Panc1 (cell line): Measurements from ENCODE around the gene ZNF775. TPM values are rescaled to one million over a fixed set of nuclear protein-coding genes. Genes with fewer than 3 reads are reported as not detected.

Experiments used
- ATAC-seq: fragments of 200-7000 bp; cut with Tn5 transposase; 2 replicates; pipeline ENCODE4 v1.9.1; 2020; ENCODE audit warnings: mild to moderate bottlenecking, moderate library complexity
- BruUV-seq: library from RNA; stranded (reverse); fragments of 400-500 nt; replicated peaks from 2 replicates; lab custom pipeline; 2021; lab: Mats Ljungman, UMichigan
- CTCF ChIA-PET: fragments of 300-600 bp; sonication (Branson Sonifier 250); formaldehyde crosslinking; loops from one replicate; lab custom pipeline; 2022; ENCODE audit warnings: antibody characterized with exemption; lab: Charles Lee
- POLR2A ChIA-PET: fragments of 300-600 bp; sonication (Branson Sonifier 250); formaldehyde crosslinking; loops from one replicate; lab custom pipeline; 2022; ENCODE audit warnings: antibody characterized with exemption; lab: Charles Lee
- DNase-seq: peaks from one replicate; pipeline ENCODE4 v3.0.0-alpha.2; 2010; ENCODE audit warnings: low read depth, low spot score
- H3K27ac ChIP-seq: 2 replicates; pipeline ENCODE4 v1.5.1; 2011; ENCODE audit warnings: mild to moderate bottlenecking, low read length, inconsistent platforms
- H3K27me3 ChIP-seq: fragments of 200-500 bp; sonication (Bioruptor generic); 2 replicates; pipeline ENCODE4 v1.6.0; 2014; ENCODE audit warnings: low read length, inconsistent platforms; ENCODE audit not compliant: control insufficient read depth, insufficient read depth
- H3K36me3 ChIP-seq: fragments of 200-500 bp; sonication (Bioruptor generic); 2 replicates; pipeline ENCODE4 v1.5.1; 2014; ENCODE audit warnings: inconsistent platforms, mild to moderate bottlenecking, low read length, moderate library complexity; ENCODE audit not compliant: control insufficient read depth, insufficient read depth
- H3K4me1 ChIP-seq: 2 replicates; pipeline ENCODE4 v1.5.1; 2011; ENCODE audit warnings: inconsistent platforms, mild to moderate bottlenecking, low read length, moderate library complexity; ENCODE audit not compliant: control insufficient read depth, insufficient read depth
- H3K4me3 ChIP-seq, 2 experiments: 2 replicates each; pipeline ENCODE4 v1.5.1; 2011 to 2012; ENCODE audit warnings: low read depth in 2 of 2, low read length in 2 of 2, mild to moderate bottlenecking in 2 of 2, inconsistent platforms in 1 of 2, moderate library complexity in 1 of 2
- H3K9me3 ChIP-seq: fragments of 200-500 bp; sonication (Bioruptor generic); 2 replicates; pipeline ENCODE4 v1.5.1; 2014; ENCODE audit warnings: low read depth, mild to moderate bottlenecking, inconsistent platforms, low read length, moderate library complexity; ENCODE audit not compliant: control insufficient read depth, insufficient read depth
- POLR2AphosphoS5 ChIP-seq: IDR thresholded peaks from 2 replicates; pipeline ENCODE4 v1.6.1; 2012; ENCODE audit warnings: mild to moderate bottlenecking, low read depth, low read length, moderate library complexity
- SIN3A ChIP-seq: IDR thresholded peaks from 2 replicates; pipeline ENCODE4 v1.6.1; 2012; ENCODE audit warnings: low read depth, mild to moderate bottlenecking, low read length, moderate library complexity, borderline replicate concordance; ENCODE audit not compliant: insufficient read depth
- TCF7L2 ChIP-seq: IDR thresholded peaks from 2 replicates; pipeline ENCODE4 v1.6.1; 2011; ENCODE audit warnings: mild to moderate bottlenecking, low read depth, low read length, inconsistent platforms
- in situ Hi-C: cut with HindIII; loops from 2 replicates; pipeline ENCODE4 v1.10.0; 2016; ENCODE audit warnings: low sequenced_read_pairs, low pct_unique_long_range_greater_than_20kb
- intact Hi-C: fragments of 100-400 bp; cut with micrococcal nuclease; formaldehyde crosslinking; loops from one replicate; pipeline ENCODE4 v1.10.0; 2022; ENCODE audit not compliant: unreplicated experiment
- total RNA-seq: library from RNA; stranded (reverse); gene quantifications from one replicate; pipeline ENCODE4 v1.2.1, GENCODE V29; 2021; ENCODE audit not compliant: unreplicated experiment
- TF ChIP-seq, protein P1 (sequence below): fragments of 450-650 bp; IDR thresholded peaks from 2 replicates; pipeline ENCODE4 v1.5.1; 2017; ENCODE audit warnings: mild to moderate bottlenecking
- TF ChIP-seq, protein P2 (sequence below), 2 experiments: IDR thresholded peaks; 2 replicates each; pipeline ENCODE4 v1.6.1; 2011 to 2012; ENCODE audit warnings: low read depth in 2 of 2, control low read depth in 1 of 2, low read length in 1 of 2, mild to moderate bottlenecking in 1 of 2, moderate library complexity in 1 of 2; ENCODE audit not compliant: insufficient read depth in 1 of 2

Gene ZNF775
- total RNA-seq, 1 experiment from 2014 or later = 14.7 TPM

DNA sequence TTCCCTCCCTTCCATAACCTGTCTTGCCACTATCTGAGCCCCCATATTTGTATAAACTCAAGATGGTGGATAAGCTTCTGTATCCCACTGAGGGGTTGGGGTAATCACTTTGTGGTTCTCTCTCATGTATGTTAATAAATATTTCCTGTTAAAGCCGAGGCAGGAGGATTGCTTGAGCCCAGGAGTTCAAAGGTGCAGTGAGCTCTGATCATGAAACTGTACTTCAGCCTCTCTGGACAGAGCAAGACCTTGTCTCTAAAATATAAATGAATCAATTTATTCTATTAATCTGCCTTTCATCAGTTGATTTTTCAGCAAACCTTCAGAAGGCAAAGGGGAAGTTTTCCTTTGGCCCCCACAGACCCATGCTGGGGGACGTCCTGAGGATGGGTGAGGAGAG, 35.9 kb upstream of the ZNF775 start:
- intact Hi-C loops = no loop called here
- no peak for DNase-seq

DNA sequence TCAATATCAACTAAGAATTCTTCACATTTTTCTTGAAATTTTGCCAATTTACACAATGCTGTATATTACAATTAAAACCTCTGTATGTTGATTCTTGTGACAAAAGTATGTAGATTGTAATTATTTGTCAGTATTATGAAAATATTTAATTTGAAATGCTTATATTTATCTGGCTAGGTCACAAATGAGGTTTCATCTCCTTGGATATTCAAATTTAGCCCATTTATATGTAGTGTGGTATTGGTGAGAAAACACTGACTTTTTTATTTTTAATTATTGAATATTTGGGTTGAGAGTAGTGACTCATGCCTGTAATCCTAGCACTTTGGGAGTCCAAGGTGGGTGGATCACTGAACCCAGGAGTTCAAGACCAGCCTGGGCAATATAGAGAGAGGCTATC, 34.8 kb upstream of the ZNF775 start:
- peaks cover 3% of the 10 kb centered on the region; the same call in 1 of the 2 replicates for H3K4me1 ChIP-seq
- H3K9me3 ChIP-seq = peaks cover 11% of the 10 kb centered on the region; the same call in 1 of the 2 replicates
- DNase-seq (no peak), ATAC-seq (no peak)
- no peak overlapping the region for H3K4me3 ChIP-seq
- H3K36me3 ChIP-seq = no peaks in the 10 kb centered on the region
- TF ChIP-seq TCF7L2 (no peak), SIN3A (no peak)
- CTCF ChIA-PET = no interaction called here
- H3K27ac ChIP-seq = no peak overlapping the region
- intact Hi-C loops = no loop called here
- no TSS peak for BruUV-seq
- POLR2A ChIA-PET = no interaction called here
- H3K27me3 ChIP-seq = no peaks in the 10 kb centered on the region
- in situ Hi-C loops = no loop called here

More for the DNA sequence above, 35.9 kb upstream of the ZNF775 start:
- Histone ChIP-seq H3K4me1 (peaks cover 3% of the 10 kb centered on the region; the same call in 1 of the 2 replicates), H3K27ac (no peak overlapping the region), H3K27me3 (no peaks in the 10 kb centered on the region), H3K9me3 (peaks cover 11% of the 10 kb centered on the region; the same call in 1 of the 2 replicates), H3K36me3 (no peaks in the 10 kb centered on the region), H3K4me3 (no peak overlapping the region)
- TF ChIP-seq POLR2AphosphoS5 (no peak), TCF7L2 (no peak), SIN3A (no peak)
- TF ChIP-seq, protein P1, sequence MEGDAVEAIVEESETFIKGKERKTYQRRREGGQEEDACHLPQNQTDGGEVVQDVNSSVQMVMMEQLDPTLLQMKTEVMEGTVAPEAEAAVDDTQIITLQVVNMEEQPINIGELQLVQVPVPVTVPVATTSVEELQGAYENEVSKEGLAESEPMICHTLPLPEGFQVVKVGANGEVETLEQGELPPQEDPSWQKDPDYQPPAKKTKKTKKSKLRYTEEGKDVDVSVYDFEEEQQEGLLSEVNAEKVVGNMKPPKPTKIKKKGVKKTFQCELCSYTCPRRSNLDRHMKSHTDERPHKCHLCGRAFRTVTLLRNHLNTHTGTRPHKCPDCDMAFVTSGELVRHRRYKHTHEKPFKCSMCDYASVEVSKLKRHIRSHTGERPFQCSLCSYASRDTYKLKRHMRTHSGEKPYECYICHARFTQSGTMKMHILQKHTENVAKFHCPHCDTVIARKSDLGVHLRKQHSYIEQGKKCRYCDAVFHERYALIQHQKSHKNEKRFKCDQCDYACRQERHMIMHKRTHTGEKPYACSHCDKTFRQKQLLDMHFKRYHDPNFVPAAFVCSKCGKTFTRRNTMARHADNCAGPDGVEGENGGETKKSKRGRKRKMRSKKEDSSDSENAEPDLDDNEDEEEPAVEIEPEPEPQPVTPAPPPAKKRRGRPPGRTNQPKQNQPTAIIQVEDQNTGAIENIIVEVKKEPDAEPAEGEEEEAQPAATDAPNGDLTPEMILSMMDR = no peak
- TF ChIP-seq, protein P2, sequence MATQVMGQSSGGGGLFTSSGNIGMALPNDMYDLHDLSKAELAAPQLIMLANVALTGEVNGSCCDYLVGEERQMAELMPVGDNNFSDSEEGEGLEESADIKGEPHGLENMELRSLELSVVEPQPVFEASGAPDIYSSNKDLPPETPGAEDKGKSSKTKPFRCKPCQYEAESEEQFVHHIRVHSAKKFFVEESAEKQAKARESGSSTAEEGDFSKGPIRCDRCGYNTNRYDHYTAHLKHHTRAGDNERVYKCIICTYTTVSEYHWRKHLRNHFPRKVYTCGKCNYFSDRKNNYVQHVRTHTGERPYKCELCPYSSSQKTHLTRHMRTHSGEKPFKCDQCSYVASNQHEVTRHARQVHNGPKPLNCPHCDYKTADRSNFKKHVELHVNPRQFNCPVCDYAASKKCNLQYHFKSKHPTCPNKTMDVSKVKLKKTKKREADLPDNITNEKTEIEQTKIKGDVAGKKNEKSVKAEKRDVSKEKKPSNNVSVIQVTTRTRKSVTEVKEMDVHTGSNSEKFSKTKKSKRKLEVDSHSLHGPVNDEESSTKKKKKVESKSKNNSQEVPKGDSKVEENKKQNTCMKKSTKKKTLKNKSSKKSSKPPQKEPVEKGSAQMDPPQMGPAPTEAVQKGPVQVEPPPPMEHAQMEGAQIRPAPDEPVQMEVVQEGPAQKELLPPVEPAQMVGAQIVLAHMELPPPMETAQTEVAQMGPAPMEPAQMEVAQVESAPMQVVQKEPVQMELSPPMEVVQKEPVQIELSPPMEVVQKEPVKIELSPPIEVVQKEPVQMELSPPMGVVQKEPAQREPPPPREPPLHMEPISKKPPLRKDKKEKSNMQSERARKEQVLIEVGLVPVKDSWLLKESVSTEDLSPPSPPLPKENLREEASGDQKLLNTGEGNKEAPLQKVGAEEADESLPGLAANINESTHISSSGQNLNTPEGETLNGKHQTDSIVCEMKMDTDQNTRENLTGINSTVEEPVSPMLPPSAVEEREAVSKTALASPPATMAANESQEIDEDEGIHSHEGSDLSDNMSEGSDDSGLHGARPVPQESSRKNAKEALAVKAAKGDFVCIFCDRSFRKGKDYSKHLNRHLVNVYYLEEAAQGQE (IDR thresholded peaks at IDR 0.05; ENCODE audit: insufficient read depth in 1 of 2, low read depth in 2 of 2, low read length in 1 of 2) = no peak
- BruUV-seq = no TSS peak
- no peak for ATAC-seq
- CTCF ChIA-PET = no interaction called here
- in situ Hi-C loops = no loop called here
- POLR2A ChIA-PET = no interaction called here

DNA sequence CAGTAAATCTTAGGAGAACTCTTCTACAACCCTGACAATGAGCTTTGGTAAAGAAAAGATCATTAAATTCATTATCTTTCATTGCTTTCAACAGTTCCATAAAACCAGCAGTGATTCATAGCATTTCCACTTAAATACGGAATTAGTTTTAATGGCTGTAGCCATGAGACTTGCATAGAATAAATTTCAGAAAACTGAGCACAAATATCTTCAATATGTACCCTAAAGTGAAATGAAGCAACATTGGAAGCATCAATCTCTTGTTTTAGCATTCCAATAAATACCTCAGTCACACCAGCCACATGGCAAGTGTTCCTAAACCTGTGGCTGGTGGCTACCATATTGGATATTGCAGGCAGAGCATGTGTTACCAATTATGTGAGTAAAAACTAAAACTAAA, 34.1 kb upstream of the ZNF775 start:
- in situ Hi-C loops = no loop called here
- ATAC-seq = no peak
- BruUV-seq = no TSS peak
- intact Hi-C loops = no loop called here
- no peak for DNase-seq
- Histone ChIP-seq H3K4me3 (no peak overlapping the region), H3K27me3 (no peaks in the 10 kb centered on the region), H3K36me3 (no peaks in the 10 kb centered on the region), H3K27ac (no peak overlapping the region), H3K9me3 (peaks cover 11% of the 10 kb centered on the region; the same call in 1 of the 2 replicates), H3K4me1 (no peaks in the 10 kb centered on the region)
- TF ChIP-seq, protein P2 (IDR thresholded peaks at IDR 0.05; ENCODE audit: insufficient read depth in 1 of 2, low read depth in 2 of 2, low read length in 1 of 2) = no peak
- TF ChIP-seq POLR2AphosphoS5 (no peak), SIN3A (no peak), TCF7L2 (no peak)
- TF ChIP-seq, protein P1 = no peak
- POLR2A ChIA-PET = no interaction called here
- CTCF ChIA-PET = no interaction called here
